Vagina (tissue), 2 donors: Measurements from ENCODE around the gene TRAF1. TPM values are rescaled to one million over a fixed set of nuclear protein-coding genes. Genes with fewer than 3 reads are reported as not detected.

Experiments used
- DNase-seq, 2 donors: peaks; one replicate each; pipeline ENCODE4 v3.0.0-alpha.2; 2017; ENCODE audit errors: extremely low spot score in 2 of 2
- H3K27ac ChIP-seq: fragments of 200-600 bp; sonication (generic); one replicate; pipeline ENCODE4 v1.5.1; 2019
- H3K27me3 ChIP-seq: fragments of 200-600 bp; sonication (generic); one replicate; pipeline ENCODE4 v1.5.1; 2019
- H3K36me3 ChIP-seq, 2 donors: fragments of 200-600 bp; sonication (generic); one replicate each; pipeline ENCODE4 v1.5.1; 2017 to 2019
- H3K4me1 ChIP-seq: fragments of 200-600 bp; sonication (generic); one replicate; pipeline ENCODE4 v1.5.1; 2019
- H3K4me3 ChIP-seq, 2 donors: fragments of 200-600 bp; sonication (generic); 1 replicate in 1 of 2; 2 replicates in 1 of 2; pipeline ENCODE4 v1.5.1; 2016 to 2019
- H3K9me3 ChIP-seq: fragments of 200-600 bp; sonication (generic); one replicate; pipeline ENCODE4 v1.5.1; 2019
- CTCF ChIP-seq, 3 experiments: fragments of 450-650 bp in 2 of 3; fragments of 200-600 bp in 1 of 3; sonication (generic) in 1 of 3; IDR thresholded peaks; one replicate each; pipeline ENCODE4 v1.5.1; 2017 to 2019; ENCODE audit warnings: antibody characterized with exemption in 3 of 3, mild to moderate bottlenecking in 2 of 3, moderate library complexity in 2 of 3
- POLR2A ChIP-seq, 2 donors: fragments of 450-650 bp; IDR thresholded peaks; one replicate each; pipeline ENCODE4 v1.6.1; 2017; ENCODE audit warnings: antibody characterized with exemption in 2 of 2, mild to moderate bottlenecking in 2 of 2, moderate library complexity in 2 of 2
- POLR2AphosphoS5 ChIP-seq, 2 donors: sonication (generic); formaldehyde crosslinking; IDR thresholded peaks; one replicate each; pipeline ENCODE4 v1.9.0; 2017; ENCODE audit warnings: antibody characterized with exemption in 2 of 2, mild to moderate bottlenecking in 2 of 2, low read depth in 1 of 2; ENCODE audit not compliant: insufficient read depth in 1 of 2
- intact Hi-C: fragments of 100-400 bp; cut with DNase I; formaldehyde crosslinking; loops from one replicate; pipeline ENCODE4 v1.15.1; 2023
- total RNA-seq: library from RNA; depleted of rRNA; stranded (reverse); fragments of >200 nt; gene quantifications from one replicate; pipeline ENCODE4 v1.2.3, GENCODE V29; 2016

TRAF1 gene
- total RNA-seq, 1 donor from 2014 or later = 6.9 TPM

GRCh38 chr9:120865176-120865575 is 61.4 kb downstream of the TRAF1 start:
- Histone ChIP-seq H3K9me3 (no peaks in the 10 kb centered on the region), H3K27me3 (no peaks in the 10 kb centered on the region), H3K4me1 (peaks cover 13% of the 10 kb centered on the region), H3K4me3 (no peak overlapping the region), H3K36me3 (peaks cover 0 to 47% of the 10 kb centered on the region in 2 donors), H3K27ac (no peak overlapping the region)
- intact Hi-C loops = loop anchor here (5.0 to 10.0 kb wide), 2 partner anchors 72 to 210 kb away; partner anchors contain the start of gene CNTRL
- no peak for DNase-seq
- TF ChIP-seq CTCF (IDR thresholded peaks at IDR 0.05) (no peak), POLR2AphosphoS5 (IDR thresholded peaks at IDR 0.05; ENCODE audit: insufficient read depth in 1 of 2, low read depth in 1 of 2) (no peak), POLR2A (IDR thresholded peaks at IDR 0.05) (no peak)

- no peak for TF ChIP-seq CTCF (IDR thresholded peaks at IDR 0.05)
- TF ChIP-seq POLR2A (IDR thresholded peaks at IDR 0.05) = no peak
- TF ChIP-seq POLR2AphosphoS5 (IDR thresholded peaks at IDR 0.05; ENCODE audit: insufficient read depth in 1 of 2, low read depth in 1 of 2) = no peak
- Histone ChIP-seq H3K36me3 (peaks cover 0 to 52% of the 10 kb centered on the region in 2 donors), H3K27me3 (no peaks in the 10 kb centered on the region), H3K4me3 (no peak overlapping the region), H3K27ac (no peak overlapping the region), H3K9me3 (no peaks in the 10 kb centered on the region), H3K4me1 (peaks cover 12% of the 10 kb centered on the region)
- no peak for DNase-seq
- intact Hi-C loops = loop anchor here (5.0 to 10.0 kb wide), 2 partner anchors 73 to 210 kb away; partner anchors contain the start of gene CNTRL
Observed at GRCh38 chr9:120864719-120865118, 61.9 kb downstream of the TRAF1 start.

- H3K9me3 ChIP-seq = no peaks in the 10 kb centered on the region
- peaks cover 6% of the 10 kb centered on the region for H3K4me1 ChIP-seq
- peaks cover 0 to 56% of the 10 kb centered on the region in 2 donors for H3K36me3 ChIP-seq
- H3K27ac ChIP-seq = no peak overlapping the region
- intact Hi-C loops = loop anchor here (10.0 kb wide), 1 partner anchor 211 kb away; the partner anchor contains the start of gene CNTRL
- no peak for DNase-seq
- H3K27me3 ChIP-seq = no peaks in the 10 kb centered on the region
- TF ChIP-seq CTCF (IDR thresholded peaks at IDR 0.05) = no peak
- TF ChIP-seq POLR2AphosphoS5 (IDR thresholded peaks at IDR 0.05; ENCODE audit: insufficient read depth in 1 of 2, low read depth in 1 of 2) = no peak
- TF ChIP-seq POLR2A (IDR thresholded peaks at IDR 0.05) = no peak
- no peak overlapping the region for H3K4me3 ChIP-seq
Observed at GRCh38 chr9:120863833-120864232, 62.8 kb downstream of the TRAF1 start.

- Histone ChIP-seq H3K27ac (no peak overlapping the region), H3K27me3 (no peaks in the 10 kb centered on the region), H3K36me3 (peaks cover 0 to 64% of the 10 kb centered on the region in 2 donors), H3K9me3 (no peaks in the 10 kb centered on the region), H3K4me3 (no peak overlapping the region), H3K4me1 (no peaks in the 10 kb centered on the region)
- TF ChIP-seq CTCF (IDR thresholded peaks at IDR 0.05) (no peak), POLR2AphosphoS5 (IDR thresholded peaks at IDR 0.05; ENCODE audit: insufficient read depth in 1 of 2, low read depth in 1 of 2) (no peak), POLR2A (IDR thresholded peaks at IDR 0.05) (no peak)
- intact Hi-C loops = loop anchor here (10.0 kb wide), 1 partner anchor 212 kb away; the partner anchor contains the start of gene CNTRL
- DNase-seq = no peak
Observed at GRCh38 chr9:120862452-120862851, 64.1 kb downstream of the TRAF1 start.

- no peak for DNase-seq
Observed at GRCh38 chr9:120861935-120862334, 64.7 kb downstream of the TRAF1 start.

More at GRCh38 chr9:120861935-120862334, 64.7 kb downstream of the TRAF1 start:
- peaks cover 0 to 64% of the 10 kb centered on the region in 2 donors for H3K36me3 ChIP-seq
- no peaks in the 10 kb centered on the region for H3K9me3 ChIP-seq
- TF ChIP-seq POLR2A (IDR thresholded peaks at IDR 0.05) = no peak
- no peak for TF ChIP-seq POLR2AphosphoS5 (IDR thresholded peaks at IDR 0.05; ENCODE audit: insufficient read depth in 1 of 2, low read depth in 1 of 2)
- TF ChIP-seq CTCF (IDR thresholded peaks at IDR 0.05) = no peak
- H3K4me3 ChIP-seq = no peak overlapping the region
- intact Hi-C loops = loop anchor here (10.0 kb wide), 1 partner anchor 213 kb away; the partner anchor contains the start of gene CNTRL
- no peak overlapping the region for H3K27ac ChIP-seq
- H3K27me3 ChIP-seq = no peaks in the 10 kb centered on the region
- H3K4me1 ChIP-seq = no peaks in the 10 kb centered on the region
